Subcutaneous adipose tissue (tissue), 4 donors: ENCODE data around the gene CCDC195. TPM values are rescaled to one million over a fixed set of nuclear protein-coding genes. Genes with fewer than 3 reads are reported as not detected.

ENCODE experiments used
- CTCF ChIP-seq: fragments of 450-650 bp; IDR thresholded peaks from one replicate; pipeline ENCODE4 v1.5.1; 2016; ENCODE audit warnings: low read depth, mild to moderate bottlenecking, control low read depth, antibody characterized with exemption, moderate library complexity
- total RNA-seq, 4 donors: library from RNA; depleted of rRNA; stranded (reverse); fragments of >200 nt; gene quantifications; one replicate each; pipeline ENCODE4 v1.1.0, GENCODE V29; 2016

The CCDC195 gene, protein sequence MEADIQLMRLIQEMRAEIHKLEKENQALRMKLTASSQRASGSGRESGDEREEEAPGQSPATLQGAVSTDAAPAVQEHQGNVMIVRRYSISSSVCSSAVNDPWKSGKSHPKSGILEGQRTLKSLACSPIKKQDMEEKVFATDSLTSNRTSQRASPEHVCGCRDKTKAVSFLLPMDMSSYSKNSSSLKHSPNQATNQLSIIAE
- not detected for total RNA-seq

DNA sequence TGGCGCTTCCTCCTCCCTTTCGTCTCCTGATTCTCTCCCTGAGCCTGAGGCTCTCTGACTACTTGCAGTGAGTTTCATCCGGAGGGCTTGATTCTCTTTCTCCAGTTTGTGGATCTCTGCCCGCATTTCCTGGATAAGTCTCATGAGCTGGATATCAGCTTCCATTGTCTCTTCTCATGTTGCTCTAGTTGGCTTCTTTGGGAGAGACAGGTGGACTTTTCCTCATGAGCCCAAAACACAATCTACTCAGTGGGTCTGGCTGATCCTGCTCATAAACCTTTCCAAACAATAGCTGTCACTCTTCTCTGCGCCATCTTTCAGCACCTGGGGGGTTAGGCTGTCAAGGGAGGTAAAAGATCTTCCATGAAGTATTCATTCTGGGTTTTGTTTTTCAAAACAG lies at the start of gene CCDC195:
CCDC195 (minus strand) TSS at position 165 of the 400 bp plus-strand sequence; CDS start at position 165, 0 bp downstream.
- no peak for TF ChIP-seq CTCF

DNA sequence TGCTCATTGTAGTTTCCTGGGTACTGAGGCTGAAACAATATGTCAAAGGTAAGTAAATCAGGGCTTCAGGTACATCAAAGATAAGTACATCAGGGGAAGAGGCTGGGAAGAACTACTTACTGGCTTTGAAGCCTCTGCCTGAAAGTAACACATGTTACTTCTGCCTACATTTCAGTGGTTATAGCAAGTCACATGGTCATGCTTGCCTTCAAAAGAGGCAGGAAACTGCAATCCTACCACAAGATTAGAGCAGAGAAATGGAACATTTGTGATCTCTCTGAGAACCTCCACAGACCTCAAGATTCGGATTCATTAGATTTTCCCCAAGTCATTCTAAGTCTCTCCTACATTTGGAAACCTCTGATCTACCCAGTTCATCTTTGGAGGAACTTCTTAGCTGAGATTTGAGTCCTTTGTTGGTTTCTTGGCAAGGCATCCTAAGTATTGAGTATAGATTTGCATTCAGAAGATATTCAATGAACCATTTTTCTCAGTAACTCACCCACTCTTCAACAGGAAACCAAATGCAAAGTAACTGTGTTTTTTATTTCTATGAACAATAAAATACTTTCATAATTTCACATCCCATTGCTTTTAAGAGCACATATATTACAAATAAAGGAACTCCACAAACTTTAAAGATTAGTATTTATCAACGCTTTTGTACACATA lies 48.5 kb upstream of the CCDC195 start:
- TF ChIP-seq CTCF = no peak

- TF ChIP-seq CTCF = no peak
Measured at GRCh38 chr2:224757934-224758548, 41.9 kb upstream of the CCDC195 start.

DNA sequence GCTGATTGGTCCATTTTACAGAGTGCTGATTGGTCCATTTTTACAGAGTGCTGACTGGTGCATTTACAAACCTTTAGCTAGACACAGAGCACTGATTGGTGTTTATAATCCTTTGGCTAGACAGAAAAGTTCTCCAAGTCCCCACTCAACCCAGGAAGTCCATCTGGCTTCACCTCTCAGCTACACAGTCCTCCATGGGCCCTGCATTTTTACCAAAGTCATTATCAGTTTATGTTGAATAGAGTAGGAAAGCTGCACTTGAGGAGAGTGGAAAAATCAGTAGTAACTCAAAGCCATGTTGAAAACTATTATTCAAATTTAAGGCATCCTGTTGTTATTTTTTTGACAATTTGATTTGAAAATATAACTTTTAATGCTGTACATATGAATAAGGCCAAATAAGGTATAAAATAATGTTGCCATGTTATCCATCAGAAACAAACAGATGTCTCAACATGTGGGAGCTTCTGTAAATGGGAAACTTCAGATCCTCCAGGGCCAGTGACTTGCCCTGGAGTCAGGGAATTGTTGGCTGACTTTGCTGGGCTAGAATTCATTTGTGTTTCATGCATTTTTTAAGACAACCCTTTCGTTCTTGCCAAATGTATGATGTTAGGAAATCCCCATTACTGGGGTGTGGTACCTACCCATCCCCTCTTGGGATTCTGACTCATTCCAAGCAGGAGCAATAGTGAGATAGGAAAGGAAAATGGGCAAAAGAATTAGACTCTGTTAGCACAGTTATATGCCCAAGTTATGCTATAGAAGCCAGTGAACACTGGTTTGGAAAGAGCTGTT lies 37.8 kb upstream of the CCDC195 start:
- no peak for TF ChIP-seq CTCF

DNA sequence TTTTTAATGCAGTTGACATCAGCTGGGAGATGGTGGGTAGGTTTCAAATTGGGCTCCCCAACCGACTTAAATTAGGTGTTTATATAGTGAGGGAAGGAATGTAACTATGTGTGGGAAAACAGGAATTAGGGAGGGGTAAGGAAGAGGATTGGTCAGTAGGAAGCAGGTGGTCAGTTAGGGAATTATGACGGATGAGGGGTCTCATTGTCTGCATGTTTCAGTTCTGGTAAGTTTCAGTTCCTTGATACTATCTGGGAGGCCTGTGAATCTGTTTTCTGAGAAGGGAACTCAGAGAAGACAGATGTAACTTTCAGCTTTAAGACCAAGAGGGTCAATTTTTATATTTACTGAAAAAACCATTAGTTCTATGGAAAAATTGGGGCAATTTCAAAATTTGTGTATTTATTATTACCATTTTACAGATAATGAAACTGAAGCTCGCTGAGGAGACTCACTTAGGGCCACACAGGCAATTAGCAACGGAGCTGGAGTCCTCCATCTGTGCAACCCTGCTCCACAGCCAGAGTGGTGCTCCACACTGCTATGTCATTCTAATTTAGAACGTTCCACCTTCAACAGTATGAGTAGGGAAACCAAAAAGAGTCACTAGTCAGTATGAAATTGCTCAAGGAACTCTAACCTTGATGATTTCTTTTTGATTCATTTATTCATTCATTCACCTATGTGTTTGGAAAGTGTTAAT lies 36.0 kb upstream of the CCDC195 start:
- TF ChIP-seq CTCF = no peak

- TF ChIP-seq CTCF = no peak
Measured at GRCh38 chr2:224749136-224749535, 33.0 kb upstream of the CCDC195 start.
